Endothelial cell of umbilical vein (primary cell): Measurements from ENCODE around the gene MYRIP. TPM values are rescaled to one million over a fixed set of nuclear protein-coding genes. Genes with fewer than 3 reads are reported as not detected.

Experiments used
- BruUV-seq: library from RNA; stranded (reverse); fragments of 400-500 nt; replicated peaks from 2 replicates; lab custom pipeline; 2021; lab: Mats Ljungman, UMichigan
- CTCF ChIA-PET: fragments of 300-600, 350-600 bp; sonication (Branson Sonifier 250); formaldehyde crosslinking; loops from one replicate; lab custom pipeline; 2021; ENCODE audit warnings: antibody characterized with exemption, inconsistent platforms; lab: Charles Lee
- POLR2A ChIA-PET: fragments of 300-600, 350-600 bp; sonication (Branson Sonifier 250); formaldehyde crosslinking; loops from one replicate; lab custom pipeline; 2021; ENCODE audit warnings: antibody characterized with exemption, inconsistent platforms; lab: Charles Lee
- DNase-seq: peaks from one replicate; pipeline ENCODE4 v3.0.0-alpha.2; 2011; ENCODE audit warnings: low read depth, low spot score
- FAIRE-seq: peaks from 2 replicates; lab custom pipeline; 2011; peaks lifted over from hg19 to GRCh38; lab: Jason Lieb, UNC
- H2AFZ ChIP-seq: 2 replicates; pipeline ENCODE4 v1.6.0; 2012; ENCODE audit warnings: low read depth, low read length, control low read depth, inconsistent platforms
- H3K27ac ChIP-seq: 2 replicates; pipeline ENCODE4 v1.5.1; 2011; ENCODE audit warnings: low read depth, mild to moderate bottlenecking, control low read depth, low read length, moderate library complexity; ENCODE audit not compliant: insufficient read depth
- H3K27me3 ChIP-seq, 2 experiments: 2 replicates each; pipeline versions ENCODE4 v1.6.0 to v1.6.1; 2011; ENCODE audit warnings: low read length in 2 of 2, mixed read lengths in 1 of 2; ENCODE audit not compliant: control insufficient read depth in 2 of 2, insufficient read depth in 2 of 2
- H3K36me3 ChIP-seq, 2 experiments: 2 replicates in 1 of 2; 3 replicates in 1 of 2; pipeline ENCODE4 v1.5.1; 2011; ENCODE audit warnings: low read length in 2 of 2, mild to moderate bottlenecking in 1 of 2, moderate library complexity in 1 of 2; ENCODE audit not compliant: control insufficient read depth in 2 of 2, insufficient read depth in 2 of 2; ENCODE audit errors: extremely low read depth in 1 of 2
- H3K4me1 ChIP-seq: 3 replicates; pipeline ENCODE4 v1.5.1; 2011; ENCODE audit warnings: mild to moderate bottlenecking, low read length; ENCODE audit not compliant: control insufficient read depth, insufficient read depth; ENCODE audit errors: extremely low read depth
- H3K4me2 ChIP-seq: 2 replicates; pipeline ENCODE4 v1.6.1; 2011; ENCODE audit warnings: low read length, control low read depth, mixed read lengths; ENCODE audit not compliant: insufficient read depth
- H3K4me3 ChIP-seq, 3 experiments: fragments of 200-600 bp in 1 of 3; sonication (generic), shearing (Covaris generic) in 1 of 3; replicated peaks in 1 of 3; 2 replicates each; pipeline ENCODE4 v1.5.1; 2011 to 2016; ENCODE audit warnings: control low read depth in 3 of 3, low read length in 3 of 3, mild to moderate bottlenecking in 2 of 3, inconsistent platforms in 1 of 3, low read depth in 1 of 3, moderate library complexity in 1 of 3; ENCODE audit not compliant: insufficient read depth in 1 of 3
- H3K79me2 ChIP-seq: 2 replicates; pipeline ENCODE4 v1.6.0; 2012; ENCODE audit warnings: low read length, inconsistent platforms; ENCODE audit not compliant: control insufficient read depth, insufficient read depth
- H3K9ac ChIP-seq: replicated peaks from 2 replicates; pipeline ENCODE3; 2011; ENCODE audit warnings: low read length, control low read depth; ENCODE audit not compliant: insufficient read depth; ENCODE audit errors: extremely low read depth
- H3K9me1 ChIP-seq: replicated peaks from 3 replicates; pipeline ENCODE4 v1.6.0; 2011; ENCODE audit warnings: mild to moderate bottlenecking, low read length; ENCODE audit not compliant: control insufficient read depth, insufficient read depth; ENCODE audit errors: extremely low read depth
- H3K9me3 ChIP-seq: replicated peaks from 2 replicates; pipeline ENCODE4 v1.5.1; 2012; ENCODE audit warnings: low read length, inconsistent platforms; ENCODE audit not compliant: control insufficient read depth, insufficient read depth
- H4K20me1 ChIP-seq: replicated peaks from 2 replicates; pipeline ENCODE3; 2011; ENCODE audit warnings: mild to moderate bottlenecking, low read length; ENCODE audit not compliant: control insufficient read depth, insufficient read depth; ENCODE audit errors: extremely low read depth
- CTCF ChIP-seq, 2 donors: IDR thresholded peaks; 1 replicate in 1 of 2; 2 replicates in 1 of 2; pipeline ENCODE4 v1.5.1; 2011; ENCODE audit warnings: low read length in 2 of 2, mild to moderate bottlenecking in 2 of 2, moderate library complexity in 2 of 2, control low read depth in 1 of 2, inconsistent platforms in 1 of 2, low read depth in 1 of 2; ENCODE audit not compliant: insufficient read depth in 1 of 2; ENCODE audit errors: extremely low read depth in 1 of 2
- EZH2 ChIP-seq: IDR thresholded peaks from 2 replicates; pipeline ENCODE4 v1.6.1; 2012; ENCODE audit warnings: borderline replicate concordance, low read depth, mild to moderate bottlenecking, moderate library complexity, low read length, inconsistent platforms; ENCODE audit not compliant: severe bottlenecking
- FOS ChIP-seq: IDR thresholded peaks from 2 replicates; pipeline ENCODE4 v1.6.1; 2011; ENCODE audit warnings: mild to moderate bottlenecking, low read length, moderate library complexity, borderline replicate concordance; ENCODE audit not compliant: insufficient read depth
- GATA2 ChIP-seq: IDR thresholded peaks from 2 replicates; pipeline ENCODE4 v1.7.0; 2011; ENCODE audit warnings: low read depth, mild to moderate bottlenecking, moderate library complexity, mixed read lengths, low read length; ENCODE audit not compliant: insufficient read length, insufficient read depth
- JUN ChIP-seq: IDR thresholded peaks from 2 replicates; pipeline ENCODE4 v1.6.1; 2011; ENCODE audit warnings: borderline replicate concordance, low read depth; ENCODE audit not compliant: insufficient read length, insufficient read depth
- MAX ChIP-seq: IDR thresholded peaks from 2 replicates; pipeline ENCODE4 v1.6.1; 2011; ENCODE audit not compliant: insufficient read depth, insufficient read length
- MYC ChIP-seq: IDR thresholded peaks from one replicate; pipeline ENCODE4 v1.6.1; 2011; ENCODE audit warnings: mild to moderate bottlenecking, low read depth, low read length
- POLR2A ChIP-seq: IDR thresholded peaks from 2 replicates; pipeline ENCODE4 v1.6.1; 2012; ENCODE audit warnings: low read depth, mild to moderate bottlenecking, control low read depth, low read length
- POLR2AphosphoS5 ChIP-seq: IDR thresholded peaks from 2 replicates; pipeline ENCODE4 v1.6.1; 2012; ENCODE audit warnings: low read depth, mild to moderate bottlenecking, control low read depth, low read length, moderate library complexity; ENCODE audit not compliant: insufficient read depth
- dilution Hi-C: fragments of 300-500 bp; cut with MboI; formaldehyde crosslinking; loops from one replicate; pipeline ENCODE4 v1.15.0; 2019; ENCODE audit warnings: low sequenced_read_pairs; ENCODE audit not compliant: extremely low pct_ligation_motif_present
- intact Hi-C: fragments of 100-400 bp; cut with micrococcal nuclease; formaldehyde crosslinking; loops from one replicate; pipeline ENCODE4 v1.10.0; 2022
- polyA plus RNA-seq, 4 experiments: library from polyadenylated mRNA; depleted of rRNA in 3 of 4; stranded (reverse) in 3 of 4; unstranded in 1 of 4; fragments of >200 nt; gene quantifications; 2 replicates each; pipeline versions ENCODE4 v1.2.1 to v1.2.3, GENCODE V29; 2011 to 2012; ENCODE audit warnings: missing spikeins in 1 of 4
- total RNA-seq: library from RNA; stranded (reverse); gene quantifications from 2 replicates; pipeline ENCODE4 v1.2.3, GENCODE V29; 2021

The MYRIP gene
- total and polyA plus RNA-seq, 2 donors (not counting 3 experiments of a cell fraction or from before 2014, with no cell fraction given), result 6.7 to 11.9 TPM

- POLR2A ChIA-PET, result no interaction called here
- no peaks in the 10 kb centered on the region for H3K79me2 ChIP-seq
- TF ChIP-seq CTCF (IDR thresholded peaks at IDR 0.05; ENCODE audit: extremely low read depth in 1 of 2, insufficient read depth in 1 of 2, low read depth in 1 of 2, low read length in 2 of 2) (no peak), FOS (no peak), JUN (no peak), MAX (no peak), POLR2A (no peak), GATA2 (no peak), MYC (no peak), EZH2 (no peak), POLR2AphosphoS5 (no peak)
- no peak overlapping the region for H3K27ac ChIP-seq
- H3K4me1 ChIP-seq, result no peaks in the 10 kb centered on the region
- no peaks in the 10 kb centered on the region for H3K9me1 ChIP-seq
- no TSS peak for BruUV-seq
- no peak overlapping the region for H3K4me2 ChIP-seq
- intact Hi-C loops (no loop called here), dilution Hi-C loops (no loop called here)
- DNase-seq (no peak), FAIRE-seq (no peak)
- H3K4me3 ChIP-seq, result no peak overlapping the region
- no peak overlapping the region for H2AFZ ChIP-seq
- CTCF ChIA-PET, result interaction anchor here (1.0 kb wide), 1 partner anchor 78 kb away, joined by 3 read pairs; no protein-coding TSS in a partner anchor
- H3K9me3 ChIP-seq, result no peaks in the 10 kb centered on the region
- no peak overlapping the region for H3K9ac ChIP-seq
- peaks cover 0 to 3% of the 10 kb centered on the region in 2 experiments for H3K36me3 ChIP-seq
- H4K20me1 ChIP-seq, result no peaks in the 10 kb centered on the region
- no peaks in the 10 kb centered on the region for H3K27me3 ChIP-seq
Measured at GRCh38 chr3:40230382-40230781, 421.0 kb downstream of the MYRIP start.
